Activated naive CD4-positive, alpha-beta T cell treated with anti-CD3 and anti-CD28 coated beads for 36 hours (primary cell): ENCODE results near the gene FDX1. TPM values are rescaled to one million over a fixed set of nuclear protein-coding genes. Genes with fewer than 3 reads are reported as not detected.

ENCODE experiments used
- CTCF ChIA-PET: fragments of 350-600 bp; sonication (Branson Sonifier 250); formaldehyde crosslinking; loops from one replicate; lab custom pipeline; 2021; ENCODE audit warnings: antibody characterized with exemption; lab: Charles Lee
- DNase-seq: peaks from one replicate; pipeline ENCODE4 v3.0.0-alpha.2; 2020
- H3K27ac Mint-ChIP-seq: one replicate; pipeline ENCODE4 v1.8.0; 2021; ENCODE audit warnings: mild to moderate bottlenecking, mixed read lengths
- H3K27me3 Mint-ChIP-seq: one replicate; pipeline ENCODE4 v1.8.0; 2021; ENCODE audit warnings: low read depth, mixed read lengths
- H3K36me3 Mint-ChIP-seq: one replicate; pipeline ENCODE4 v1.8.0; 2021; ENCODE audit warnings: low read depth, mixed read lengths
- H3K4me1 Mint-ChIP-seq: one replicate; pipeline ENCODE4 v1.8.0; 2021; ENCODE audit warnings: low read depth, mixed read lengths
- H3K4me3 Mint-ChIP-seq: one replicate; pipeline ENCODE4 v1.8.0; 2021; ENCODE audit warnings: mild to moderate bottlenecking, moderate library complexity, mixed read lengths
- H3K9me3 Mint-ChIP-seq: one replicate; pipeline ENCODE4 v1.8.0; 2021; ENCODE audit warnings: mixed read lengths
- intact Hi-C: fragments of 100-400 bp; cut with micrococcal nuclease; formaldehyde crosslinking; loops from one replicate; pipeline ENCODE4 v1.15.1; 2023
- total RNA-seq, 2 experiments: library from RNA; stranded (reverse); gene quantifications; one replicate each; pipeline ENCODE4 v1.2.3, GENCODE V29; 2021

The FDX1 gene
- total RNA-seq, 2 experiments from 2014 or later, result 12.3 to 13.4 TPM

- H3K4me3 Mint-ChIP-seq, result no peak overlapping the region
- no peak for DNase-seq
- H3K4me1 Mint-ChIP-seq, result no peaks in the 10 kb centered on the region
- no peak overlapping the region for H3K27ac Mint-ChIP-seq
- H3K9me3 Mint-ChIP-seq, result no peaks in the 10 kb centered on the region
- no peaks in the 10 kb centered on the region for H3K36me3 Mint-ChIP-seq
- H3K27me3 Mint-ChIP-seq, result peaks cover 2% of the 10 kb centered on the region
- intact Hi-C loops, result no loop called here
- CTCF ChIA-PET, result no interaction called here
Observed at GRCh38 chr11:110497231-110497978, 67.7 kb downstream of the FDX1 start.

GRCh38 chr11:110501428-110501827 is 71.7 kb downstream of the FDX1 start:
- Mint-ChIP-seq H3K4me3 (no peak overlapping the region), H3K36me3 (no peaks in the 10 kb centered on the region), H3K27me3 (peaks cover 2% of the 10 kb centered on the region), H3K9me3 (no peaks in the 10 kb centered on the region), H3K4me1 (no peaks in the 10 kb centered on the region), H3K27ac (no peak overlapping the region)
- CTCF ChIA-PET, result no interaction called here
- intact Hi-C loops, result no loop called here
- DNase-seq, result no peak

- intact Hi-C loops, result no loop called here
- no peak for DNase-seq
- Mint-ChIP-seq H3K27me3 (peaks cover 2% of the 10 kb centered on the region), H3K27ac (no peak overlapping the region), H3K9me3 (no peaks in the 10 kb centered on the region), H3K36me3 (no peaks in the 10 kb centered on the region), H3K4me1 (no peaks in the 10 kb centered on the region), H3K4me3 (no peak overlapping the region)
- CTCF ChIA-PET, result interaction anchor here (1.2 kb wide), 1 partner anchor 25 kb away, joined by 3 read pairs; no protein-coding TSS in a partner anchor
Observed at GRCh38 chr11:110505528-110506284, 76.0 kb downstream of the FDX1 start.

- CTCF ChIA-PET, result no interaction called here
- Mint-ChIP-seq H3K36me3 (no peaks in the 10 kb centered on the region), H3K4me1 (no peaks in the 10 kb centered on the region), H3K4me3 (no peak overlapping the region), H3K27ac (no peak overlapping the region), H3K9me3 (no peaks in the 10 kb centered on the region), H3K27me3 (no peaks in the 10 kb centered on the region)
- no peak for DNase-seq
- intact Hi-C loops, result no loop called here
Observed at GRCh38 chr11:110507328-110507727, 77.6 kb downstream of the FDX1 start.

GRCh38 chr11:110508786-110509185 is 79.0 kb downstream of the FDX1 start:
- intact Hi-C loops, result no loop called here
- no peak overlapping the region for H3K27ac Mint-ChIP-seq
- no peaks in the 10 kb centered on the region for H3K36me3 Mint-ChIP-seq
- DNase-seq, result no peak
- peaks cover 6% of the 10 kb centered on the region for H3K27me3 Mint-ChIP-seq
- no peaks in the 10 kb centered on the region for H3K9me3 Mint-ChIP-seq
- H3K4me1 Mint-ChIP-seq, result no peaks in the 10 kb centered on the region
- H3K4me3 Mint-ChIP-seq, result no peak overlapping the region
- CTCF ChIA-PET, result no interaction called here

- Mint-ChIP-seq H3K36me3 (no peaks in the 10 kb centered on the region), H3K4me3 (no peak overlapping the region)
- intact Hi-C loops, result no loop called here
Observed at GRCh38 chr11:110509472-110509871, 79.7 kb downstream of the FDX1 start.

GRCh38 chr11:110512026-110512425 is 82.3 kb downstream of the FDX1 start:
- H3K9me3 Mint-ChIP-seq, result no peaks in the 10 kb centered on the region
- no peaks in the 10 kb centered on the region for H3K36me3 Mint-ChIP-seq
- H3K4me1 Mint-ChIP-seq, result no peaks in the 10 kb centered on the region
- no peak overlapping the region for H3K27ac Mint-ChIP-seq
- no peak for DNase-seq
- peaks cover 6% of the 10 kb centered on the region for H3K27me3 Mint-ChIP-seq
- CTCF ChIA-PET, result no interaction called here
- no peak overlapping the region for H3K4me3 Mint-ChIP-seq
- intact Hi-C loops, result no loop called here

More at GRCh38 chr11:110509472-110509871, 79.7 kb downstream of the FDX1 start:
- Mint-ChIP-seq H3K27me3 (peaks cover 6% of the 10 kb centered on the region), H3K9me3 (no peaks in the 10 kb centered on the region), H3K27ac (no peak overlapping the region), H3K4me1 (no peaks in the 10 kb centered on the region)
- no peak for DNase-seq
- CTCF ChIA-PET, result no interaction called here

GRCh38 chr11:110513259-110513801 is 83.6 kb downstream of the FDX1 start:
- H3K36me3 Mint-ChIP-seq, result no peaks in the 10 kb centered on the region
- peaks cover 1% of the 10 kb centered on the region for H3K9me3 Mint-ChIP-seq
- no peak overlapping the region for H3K27ac Mint-ChIP-seq
- H3K27me3 Mint-ChIP-seq, result peaks cover 6% of the 10 kb centered on the region
- no peak overlapping the region for H3K4me3 Mint-ChIP-seq
- CTCF ChIA-PET, result no interaction called here
- no peak for DNase-seq
- H3K4me1 Mint-ChIP-seq, result no peaks in the 10 kb centered on the region
- intact Hi-C loops, result no loop called here

- Mint-ChIP-seq H3K27ac (no peak overlapping the region), H3K9me3 (peaks cover 2% of the 10 kb centered on the region), H3K4me3 (no peak overlapping the region), H3K27me3 (peaks cover 6% of the 10 kb centered on the region), H3K4me1 (no peaks in the 10 kb centered on the region), H3K36me3 (no peaks in the 10 kb centered on the region)
- CTCF ChIA-PET, result no interaction called here
- intact Hi-C loops, result no loop called here
- no peak for DNase-seq
Observed at GRCh38 chr11:110513846-110514437, 84.2 kb downstream of the FDX1 start.

Other genes with a start within 250 kb of the FDX1 start
- 10 to 100 TPM; 35.2 to 37.4 TPM for gene RDX, start 133.3 kb upstream of the FDX1 start, total RNA-seq